Measurements from ENCODE around the gene ATF6.

The ATF6 gene

GRCh38 chr1:161816201-161816600 is 50.1 kb downstream of the ATF6 start:
- H3K36me3 ChIP-seq (ENCODE audit: control insufficient read depth, low read length), result peaks cover 17% of the 10 kb centered on the region
- H3K9me2 ChIP-seq (replicated peaks; ENCODE audit: control insufficient read depth, low read length), result no peaks in the 10 kb centered on the region
- no peaks in the 10 kb centered on the region for H3K9me3 ChIP-seq (ENCODE audit: control insufficient read depth, insufficient read depth, low read length)
- no peak overlapping the region for H3K4me3 ChIP-seq (ENCODE audit: low read length)
- no peak for TF ChIP-seq CTCF (IDR thresholded peaks at IDR 0.05; ENCODE audit: low read depth, low read length, poor library complexity, severe bottlenecking)
- no peak for TF ChIP-seq EZH2phosphoT487 (IDR thresholded peaks at IDR 0.05; ENCODE audit: borderline replicate concordance, low read length)
- H3K4me2 ChIP-seq (ENCODE audit: low read length), result no peak overlapping the region
- H3K27ac ChIP-seq (ENCODE audit: low read depth, low read length), result no peak overlapping the region
- 0 out of 2 replicates have a peak, but pooled peaks cover 2% of the 10 kb centered on the region for H3F3A ChIP-seq (ENCODE audit: control insufficient read depth, insufficient read depth)
- no peaks in the 10 kb centered on the region for H4K20me1 ChIP-seq (ENCODE audit: control insufficient read depth, insufficient read depth, low read depth, low read length)
- H3K79me2 ChIP-seq (ENCODE audit: control insufficient read depth, low read length), result no peaks in the 10 kb centered on the region
- H3K27me3 ChIP-seq (ENCODE audit: control insufficient read depth, low read length), result no peaks in the 10 kb centered on the region
- no peaks in the 10 kb centered on the region for H3K4me1 ChIP-seq (ENCODE audit: control insufficient read depth, low read length)

GRCh38 chr1:161817176-161817730 is 51.1 kb downstream of the ATF6 start:
- H3K9me3 ChIP-seq (ENCODE audit: control insufficient read depth, insufficient read depth, low read length), result no peaks in the 10 kb centered on the region
- H4K20me1 ChIP-seq (ENCODE audit: control insufficient read depth, insufficient read depth, low read depth, low read length), result no peaks in the 10 kb centered on the region
- no peak overlapping the region for H3K27ac ChIP-seq (ENCODE audit: low read depth, low read length)
- no peak overlapping the region for H3K4me2 ChIP-seq (ENCODE audit: low read length)
- H3K4me3 ChIP-seq (ENCODE audit: low read length), result no peak overlapping the region
- 0 out of 2 replicates have a peak, but pooled peaks cover 2% of the 10 kb centered on the region for H3F3A ChIP-seq (ENCODE audit: control insufficient read depth, insufficient read depth)
- no peaks in the 10 kb centered on the region for H3K4me1 ChIP-seq (ENCODE audit: control insufficient read depth, low read length)
- H3K9me2 ChIP-seq (replicated peaks; ENCODE audit: control insufficient read depth, low read length), result no peaks in the 10 kb centered on the region
- H3K27me3 ChIP-seq (ENCODE audit: control insufficient read depth, low read length), result no peaks in the 10 kb centered on the region
- no peaks in the 10 kb centered on the region for H3K79me2 ChIP-seq (ENCODE audit: control insufficient read depth, low read length)
- peaks cover 27% of the 10 kb centered on the region for H3K36me3 ChIP-seq (ENCODE audit: control insufficient read depth, low read length)
- TF ChIP-seq EZH2phosphoT487 (IDR thresholded peaks at IDR 0.05; ENCODE audit: borderline replicate concordance, low read length) (no peak), CTCF (IDR thresholded peaks at IDR 0.05; ENCODE audit: low read depth, low read length, poor library complexity, severe bottlenecking) (no peak)

GRCh38 chr1:161820914-161821313 is 54.8 kb downstream of the ATF6 start:
- no peaks in the 10 kb centered on the region for H3K4me1 ChIP-seq (ENCODE audit: control insufficient read depth, low read length)
- H3K36me3 ChIP-seq (ENCODE audit: control insufficient read depth, low read length), result peaks cover 37% of the 10 kb centered on the region

More at GRCh38 chr1:161820914-161821313, 54.8 kb downstream of the ATF6 start:
- no peak overlapping the region for H3K4me2 ChIP-seq (ENCODE audit: low read length)
- no peak overlapping the region for H3K4me3 ChIP-seq (ENCODE audit: low read length)
- H3K27me3 ChIP-seq (ENCODE audit: control insufficient read depth, low read length), result no peaks in the 10 kb centered on the region
- no peaks in the 10 kb centered on the region for H3K79me2 ChIP-seq (ENCODE audit: control insufficient read depth, low read length)
- TF ChIP-seq EZH2phosphoT487 (IDR thresholded peaks at IDR 0.05; ENCODE audit: borderline replicate concordance, low read length), result no peak
- TF ChIP-seq CTCF (IDR thresholded peaks at IDR 0.05; ENCODE audit: low read depth, low read length, poor library complexity, severe bottlenecking), result no peak
- no peaks in the 10 kb centered on the region for H4K20me1 ChIP-seq (ENCODE audit: control insufficient read depth, insufficient read depth, low read depth, low read length)
- no peak overlapping the region for H3K27ac ChIP-seq (ENCODE audit: low read depth, low read length)
- no peaks in the 10 kb centered on the region for H3K9me3 ChIP-seq (ENCODE audit: control insufficient read depth, insufficient read depth, low read length)
- H3K9me2 ChIP-seq (replicated peaks; ENCODE audit: control insufficient read depth, low read length), result no peaks in the 10 kb centered on the region
- H3F3A ChIP-seq (ENCODE audit: control insufficient read depth, insufficient read depth), result no peaks in the 10 kb centered on the region

All from DOHH2 (cell line).